ENCODE measurements around the gene ANKRD16. TPM values are rescaled to one million over a fixed set of nuclear protein-coding genes. Genes with fewer than 3 reads are reported as not detected.

The ANKRD16 gene
- total RNA-seq, 1 experiment from 2014 or later = 6.9 TPM

GRCh38 chr10:5888351-5888750 is 1.3 kb downstream of the ANKRD16 start:
- in situ Hi-C loops (cut with HindIII; ENCODE audit: low pct_unique_long_range_greater_than_20kb, low sequenced_read_pairs) = no loop called here
- ATAC-seq = no peak
- Histone ChIP-seq H3K9me3 (ENCODE audit: control insufficient read depth, insufficient read depth, low read depth, low read length) (no peaks in the 10 kb centered on the region), H3K27ac (ENCODE audit: low read length) (peak overlapping the region; percentile 35; the same call in 1 of the 2 replicates), H3K36me3 (ENCODE audit: control insufficient read depth, insufficient read depth, low read length) (peaks cover 4% of the 10 kb centered on the region), H3K4me3 (ENCODE audit: low read depth in 2 of 2, low read length in 2 of 2) (peak overlapping the region; percentile 66 to 72), H3K27me3 (ENCODE audit: control insufficient read depth, insufficient read depth, low read length) (no peaks in the 10 kb centered on the region), H3K4me1 (ENCODE audit: control insufficient read depth, insufficient read depth, low read length) (peaks cover 3% of the 10 kb centered on the region; the same call in 1 of the 2 replicates)
- intact Hi-C loops (cut with micrococcal nuclease; ENCODE audit: unreplicated experiment) = no loop called here
- TF ChIP-seq TCF7L2 (IDR thresholded peaks at IDR 0.05; ENCODE audit: low read depth, low read length) (no peak), CTCF (IDR thresholded peaks at IDR 0.05) (no peak), SIN3A (IDR thresholded peaks at IDR 0.05; ENCODE audit: borderline replicate concordance, insufficient read depth, low read depth, low read length) (no peak), POLR2AphosphoS5 (IDR thresholded peaks at IDR 0.05; ENCODE audit: low read depth, low read length) (no peak)
- TF ChIP-seq, protein P1, sequence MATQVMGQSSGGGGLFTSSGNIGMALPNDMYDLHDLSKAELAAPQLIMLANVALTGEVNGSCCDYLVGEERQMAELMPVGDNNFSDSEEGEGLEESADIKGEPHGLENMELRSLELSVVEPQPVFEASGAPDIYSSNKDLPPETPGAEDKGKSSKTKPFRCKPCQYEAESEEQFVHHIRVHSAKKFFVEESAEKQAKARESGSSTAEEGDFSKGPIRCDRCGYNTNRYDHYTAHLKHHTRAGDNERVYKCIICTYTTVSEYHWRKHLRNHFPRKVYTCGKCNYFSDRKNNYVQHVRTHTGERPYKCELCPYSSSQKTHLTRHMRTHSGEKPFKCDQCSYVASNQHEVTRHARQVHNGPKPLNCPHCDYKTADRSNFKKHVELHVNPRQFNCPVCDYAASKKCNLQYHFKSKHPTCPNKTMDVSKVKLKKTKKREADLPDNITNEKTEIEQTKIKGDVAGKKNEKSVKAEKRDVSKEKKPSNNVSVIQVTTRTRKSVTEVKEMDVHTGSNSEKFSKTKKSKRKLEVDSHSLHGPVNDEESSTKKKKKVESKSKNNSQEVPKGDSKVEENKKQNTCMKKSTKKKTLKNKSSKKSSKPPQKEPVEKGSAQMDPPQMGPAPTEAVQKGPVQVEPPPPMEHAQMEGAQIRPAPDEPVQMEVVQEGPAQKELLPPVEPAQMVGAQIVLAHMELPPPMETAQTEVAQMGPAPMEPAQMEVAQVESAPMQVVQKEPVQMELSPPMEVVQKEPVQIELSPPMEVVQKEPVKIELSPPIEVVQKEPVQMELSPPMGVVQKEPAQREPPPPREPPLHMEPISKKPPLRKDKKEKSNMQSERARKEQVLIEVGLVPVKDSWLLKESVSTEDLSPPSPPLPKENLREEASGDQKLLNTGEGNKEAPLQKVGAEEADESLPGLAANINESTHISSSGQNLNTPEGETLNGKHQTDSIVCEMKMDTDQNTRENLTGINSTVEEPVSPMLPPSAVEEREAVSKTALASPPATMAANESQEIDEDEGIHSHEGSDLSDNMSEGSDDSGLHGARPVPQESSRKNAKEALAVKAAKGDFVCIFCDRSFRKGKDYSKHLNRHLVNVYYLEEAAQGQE (IDR thresholded peaks at IDR 0.05; ENCODE audit: insufficient read depth in 1 of 2, low read depth in 2 of 2, low read length in 1 of 2) = no peak
- DNase-seq (ENCODE audit: low read depth, low spot score) = no peak
- POLR2A ChIA-PET = no interaction called here
- BruUV-seq (replicated peaks) = no TSS peak
- CTCF ChIA-PET = no interaction called here

GRCh38 chr10:5887641-5888040 is 2.1 kb downstream of the ANKRD16 start:
- intact Hi-C loops (cut with micrococcal nuclease; ENCODE audit: unreplicated experiment) (no loop called here), in situ Hi-C loops (cut with HindIII; ENCODE audit: low pct_unique_long_range_greater_than_20kb, low sequenced_read_pairs) (no loop called here)
- DNase-seq (ENCODE audit: low read depth, low spot score) = no peak
- ChIA-PET CTCF (no interaction called here), POLR2A (no interaction called here)
- Histone ChIP-seq H3K9me3 (ENCODE audit: control insufficient read depth, insufficient read depth, low read depth, low read length) (no peaks in the 10 kb centered on the region), H3K27me3 (ENCODE audit: control insufficient read depth, insufficient read depth, low read length) (no peaks in the 10 kb centered on the region), H3K4me1 (ENCODE audit: control insufficient read depth, insufficient read depth, low read length) (peaks cover 3% of the 10 kb centered on the region; the same call in 1 of the 2 replicates), H3K4me3 (ENCODE audit: low read depth in 2 of 2, low read length in 2 of 2) (no peak overlapping the region), H3K27ac (ENCODE audit: low read length) (no peak overlapping the region), H3K36me3 (ENCODE audit: control insufficient read depth, insufficient read depth, low read length) (peaks cover 4% of the 10 kb centered on the region)
- ATAC-seq = no peak
- TF ChIP-seq SIN3A (IDR thresholded peaks at IDR 0.05; ENCODE audit: borderline replicate concordance, insufficient read depth, low read depth, low read length) (no peak), TCF7L2 (IDR thresholded peaks at IDR 0.05; ENCODE audit: low read depth, low read length) (no peak), CTCF (IDR thresholded peaks at IDR 0.05) (no peak), POLR2AphosphoS5 (IDR thresholded peaks at IDR 0.05; ENCODE audit: low read depth, low read length) (no peak)
- TF ChIP-seq, protein P1 (IDR thresholded peaks at IDR 0.05; ENCODE audit: insufficient read depth in 1 of 2, low read depth in 2 of 2, low read length in 1 of 2) = no peak
- no TSS peak for BruUV-seq (replicated peaks)

All from Panc1 (cell line).